Left renal pelvis (tissue), 4 donors: Measurements from ENCODE around the gene TK2. TPM values are rescaled to one million over a fixed set of nuclear protein-coding genes. Genes with fewer than 3 reads are reported as not detected.
"Not testable (repeated sequence)": the region's sequence is repeated elsewhere in the genome, so short reads cannot be mapped to it uniquely, and the experiment has no call there.

ENCODE experiments used
- DNase-seq, 4 donors: peaks; one replicate each; pipeline ENCODE4 v3.0.0-alpha.2; 2013; ENCODE audit warnings: low read depth in 4 of 4, low spot score in 3 of 4
- polyA plus RNA-seq, 4 donors: library from polyadenylated mRNA; unstranded; fragments of 120-200 nt; gene quantifications; one replicate each; pipeline ENCODE4 v1.2.1, GENCODE V29; 2013; ENCODE audit not compliant: insufficient read length in 4 of 4

Gene TK2
- polyA plus RNA-seq, 4 donors, result 31.7 to 44.6 (median 35.2) TPM

GRCh38 chr16:66471716-66472393, 78.1 kb downstream of the TK2 start:
- no peak for DNase-seq

GRCh38 chr16:66471264-66471663, 78.7 kb downstream of the TK2 start:
- DNase-seq, result no peak

GRCh38 chr16:66470556-66470955, 79.4 kb downstream of the TK2 start:
- DNase-seq, result no peak

GRCh38 chr16:66469947-66470546, 79.9 kb downstream of the TK2 start:
- no peak for DNase-seq

DNA sequence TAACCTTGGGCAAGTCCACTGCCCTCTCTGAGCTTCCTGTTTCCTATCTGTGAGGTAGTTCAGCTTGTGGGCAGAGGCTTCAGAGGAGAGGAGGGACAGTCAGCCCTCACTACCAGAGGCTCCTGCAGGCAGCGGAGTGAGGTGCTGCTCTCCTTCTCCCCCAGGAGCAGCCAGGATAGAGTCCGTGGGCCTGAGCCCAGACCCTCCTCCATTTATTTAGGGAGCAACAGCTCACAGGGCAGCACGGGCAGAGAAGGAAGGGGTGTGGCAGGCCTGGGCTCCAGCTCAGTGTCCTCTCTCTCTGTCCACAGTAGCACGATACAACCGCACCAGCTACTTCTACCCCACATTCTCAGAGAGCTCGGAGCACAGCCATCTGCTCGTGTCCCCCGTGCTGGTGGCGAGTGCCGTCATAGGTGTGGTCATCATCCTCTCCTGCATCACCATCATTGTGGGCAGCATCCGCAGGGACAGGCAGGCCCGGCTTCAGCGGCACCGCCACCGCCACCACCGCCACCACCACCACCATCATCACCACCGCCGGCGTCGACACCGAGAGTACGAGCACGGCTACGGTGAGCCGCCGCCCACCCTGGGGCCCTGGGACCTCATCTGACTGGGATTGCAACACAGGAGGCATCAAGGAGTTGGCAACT, 80.5 kb downstream of the TK2 start:
- no peak for DNase-seq

- no peak for DNase-seq
Observed at GRCh38 chr16:66468321-66468965, 81.5 kb downstream of the TK2 start.

DNA sequence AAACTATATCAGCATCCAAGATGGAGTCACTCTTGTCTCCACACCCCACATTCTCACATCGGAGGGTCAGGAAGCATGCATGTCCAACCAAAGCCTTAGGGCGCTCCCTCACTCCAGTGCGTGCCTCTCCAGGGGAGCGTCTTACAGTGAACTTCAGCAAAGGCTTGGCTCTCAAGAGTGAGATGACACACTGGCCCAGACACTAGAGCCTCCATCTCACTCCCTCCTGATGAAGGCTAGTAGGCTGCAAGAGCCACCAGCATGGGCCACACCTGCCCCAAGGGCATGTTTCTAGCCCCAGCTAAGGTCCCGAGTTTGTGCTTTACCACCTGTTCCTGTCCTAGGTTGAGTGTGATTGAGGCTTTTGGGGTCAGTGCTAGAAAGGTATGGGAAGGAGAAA, 82.3 kb downstream of the TK2 start:
- DNase-seq, result no peak

GRCh38 chr16:66466636-66467035, 83.3 kb downstream of the TK2 start:
- not testable (repeated sequence) for DNase-seq

DNA sequence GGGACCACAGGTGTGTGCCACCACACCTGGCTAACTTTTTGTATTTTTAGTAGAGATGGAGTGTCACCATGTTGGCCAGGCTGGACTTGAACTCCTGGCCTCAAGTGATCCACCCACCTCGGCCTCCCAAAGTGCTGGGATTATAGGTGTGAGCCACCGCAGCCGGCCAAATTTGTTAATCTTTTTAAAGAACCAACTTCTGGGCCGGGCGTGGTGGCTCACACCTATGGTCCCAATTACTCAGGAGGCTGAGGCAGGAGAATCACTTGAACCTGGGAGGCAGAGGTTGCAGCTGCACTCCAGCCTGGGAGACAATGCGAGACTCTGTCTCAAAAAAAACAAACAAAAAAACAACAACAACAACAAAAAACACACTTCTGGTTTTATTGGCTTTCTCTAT, 84.0 kb downstream of the TK2 start:
- DNase-seq, result not testable (repeated sequence)

GRCh38 chr16:66462912-66463311, 87.0 kb downstream of the TK2 start:
- no peak for DNase-seq

- no peak for DNase-seq
Observed at GRCh38 chr16:66460703-66461102, 89.2 kb downstream of the TK2 start.

- no peak for DNase-seq
Observed at GRCh38 chr16:66459878-66460277, 90.0 kb downstream of the TK2 start.

DNA sequence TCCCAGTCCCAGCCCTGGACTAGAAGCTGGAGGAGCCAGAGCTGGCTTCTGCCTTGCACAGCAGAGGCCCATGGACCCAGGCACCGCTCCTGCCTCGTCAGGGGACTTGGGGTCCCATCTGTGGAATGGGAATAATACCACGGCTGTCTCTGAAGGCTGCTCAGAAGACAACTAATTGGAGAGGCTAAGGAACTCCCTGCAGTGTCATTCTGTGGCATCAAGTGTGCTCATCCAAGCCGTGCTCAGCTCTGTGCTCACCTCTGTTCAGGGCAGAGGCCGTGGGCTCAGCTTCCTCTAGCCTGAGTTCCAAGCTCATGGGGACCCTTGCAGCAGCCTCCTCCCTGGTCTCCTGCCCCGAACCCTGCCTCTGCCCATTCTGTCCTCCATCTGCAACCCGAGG, 91.1 kb downstream of the TK2 start:
- no peak for DNase-seq

GRCh38 chr16:66458292-66458691, 91.6 kb downstream of the TK2 start:
- DNase-seq, result no peak

Other genes with a start within 250 kb of the TK2 start
- gene CDH5, start 183.4 kb downstream of the TK2 start, polyA plus RNA-seq, result 10 to 100 TPM; 49.6 to 65.2 (median 60.1) TPM
- 1 to 10 TPM in 3 of 4 donors, under 1 TPM in 1; 0.66 to 2.9 (median 1.5) TPM for gene BEAN1, start 122.8 kb downstream of the TK2 start, polyA plus RNA-seq
- 10 to 100 TPM; 34.0 to 44.3 (median 39.7) TPM for gene CKLF, start 2.5 kb upstream of the TK2 start, polyA plus RNA-seq
- 1 to 10 TPM; 5.2 to 9.8 (median 6.7) TPM for gene CMTM1, start 16.3 kb upstream of the TK2 start, polyA plus RNA-seq
- 1 to 10 TPM in 1 of 4 donors, under 1 TPM in 3; 0.42 to 1.0 (median 0.68) TPM for gene CMTM2, start 29.3 kb upstream of the TK2 start, polyA plus RNA-seq
- 10 to 100 TPM; 61.2 to 84.7 (median 70.0) TPM for gene CMTM3, start 54.6 kb upstream of the TK2 start, polyA plus RNA-seq
- gene CMTM4, start 146.6 kb upstream of the TK2 start, polyA plus RNA-seq, result 10 to 100 TPM; 21.0 to 67.0 (median 62.7) TPM
- 100 to 1,000 TPM; 109 to 161 (median 128) TPM for gene DYNC1LI2, start 201.5 kb upstream of the TK2 start, polyA plus RNA-seq